Fibroblast of skin of left quadriceps (primary cell): ENCODE results near the gene NPAS3.
A peak's percentile ranks its signal among the peaks of the same experiment; 100 is the strongest.

Experiments used
- DNase-seq, 2 experiments: peaks; one replicate each; pipeline ENCODE4 v3.0.0-alpha.2; 2013; ENCODE audit warnings: low read depth in 2 of 2

Gene NPAS3

DNA sequence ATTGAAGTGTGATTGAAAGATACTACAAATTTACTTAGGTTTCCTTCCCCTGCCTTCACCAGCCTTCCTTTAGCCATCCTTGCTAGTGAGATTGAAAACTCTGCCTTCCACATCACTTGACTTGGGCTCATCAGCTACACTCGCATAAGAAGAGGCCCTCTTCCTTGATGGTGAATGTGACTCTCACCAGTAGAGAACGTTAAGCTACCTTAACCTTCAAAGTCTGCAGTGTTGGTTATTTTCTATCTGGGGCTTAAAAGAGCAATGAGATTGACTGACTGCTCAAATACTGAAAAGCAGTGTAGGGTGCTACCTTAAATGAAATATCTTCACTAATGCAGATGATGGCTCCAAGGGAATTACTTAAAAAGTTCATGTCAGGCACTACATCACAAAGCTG is 740.3 kb downstream of the NPAS3 start:
- no peak for DNase-seq

DNA sequence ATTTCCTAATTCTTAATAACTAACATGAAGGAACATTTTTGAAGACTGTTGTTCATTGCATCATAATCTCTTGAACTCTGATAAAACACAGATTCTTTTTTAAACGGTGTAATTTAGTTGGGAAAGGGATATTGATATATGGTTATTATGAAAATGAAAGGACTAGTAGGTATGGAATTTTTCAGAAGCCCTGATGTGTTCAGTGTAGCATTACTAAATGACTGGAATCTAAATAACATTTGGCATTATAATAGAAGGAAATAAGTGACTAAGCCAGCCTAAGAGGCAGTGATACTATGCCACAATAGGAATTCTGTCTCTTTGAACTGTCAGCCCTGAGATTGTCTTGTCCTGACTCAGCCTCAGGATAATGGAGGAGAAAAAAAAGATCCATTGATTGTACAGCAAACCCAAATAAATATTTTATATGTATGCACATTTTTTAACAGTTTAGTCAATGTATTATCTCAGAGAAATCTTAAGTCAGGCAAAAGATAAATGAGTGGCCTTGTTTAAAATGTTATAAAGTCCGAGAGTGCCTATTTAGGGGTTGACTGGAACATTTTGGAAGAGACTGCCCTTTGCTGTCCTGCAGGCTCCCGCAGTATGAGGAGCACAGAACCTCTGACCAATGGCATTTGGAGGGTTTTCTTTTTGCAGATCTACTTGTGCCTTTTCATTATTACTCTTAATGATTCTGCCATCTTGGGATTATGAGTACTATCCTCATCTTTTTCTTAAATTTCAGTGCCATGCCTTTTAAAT is 741.0 kb downstream of the NPAS3 start:
- DNase-seq, result peak; percentile 54 to 58

DNA sequence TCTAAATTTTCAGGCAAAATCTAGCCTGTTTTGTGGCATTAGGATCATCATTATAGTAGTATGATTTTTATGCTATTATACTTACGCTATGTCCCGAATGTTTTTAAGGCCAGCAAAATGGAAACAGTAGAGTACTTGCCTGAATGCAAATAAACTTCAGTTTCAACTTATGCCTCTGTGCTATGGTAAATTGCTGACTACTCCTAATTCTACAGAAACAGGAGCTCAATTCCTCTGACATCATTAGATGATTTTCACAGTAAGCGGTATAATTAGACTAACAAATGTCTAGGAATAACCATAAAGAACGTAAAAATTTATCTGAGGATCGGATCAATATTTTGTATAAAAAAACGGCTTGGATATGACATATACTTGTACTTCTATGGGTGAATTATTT is 742.2 kb downstream of the NPAS3 start:
- no peak for DNase-seq

DNA sequence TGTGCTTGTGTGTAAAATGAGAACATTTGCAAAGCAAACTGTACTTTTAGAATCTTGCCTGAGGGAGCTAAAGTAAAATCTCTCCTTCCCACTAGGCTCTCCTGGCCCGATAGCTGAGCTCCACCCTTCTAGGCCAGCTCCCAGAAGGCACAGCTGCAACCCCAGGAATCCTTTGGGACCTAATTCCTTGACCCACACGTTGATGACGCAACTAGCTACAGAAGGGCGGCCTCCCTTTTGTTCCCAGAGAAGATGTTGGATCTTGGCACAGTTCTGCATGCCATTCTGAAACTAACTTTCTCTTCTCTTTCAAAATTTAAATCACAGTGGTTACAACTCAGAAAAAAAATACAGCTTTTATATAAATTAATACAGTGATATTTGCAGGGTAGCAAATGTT is 744.1 kb downstream of the NPAS3 start:
- DNase-seq, result peak; percentile 45 to 46

DNA sequence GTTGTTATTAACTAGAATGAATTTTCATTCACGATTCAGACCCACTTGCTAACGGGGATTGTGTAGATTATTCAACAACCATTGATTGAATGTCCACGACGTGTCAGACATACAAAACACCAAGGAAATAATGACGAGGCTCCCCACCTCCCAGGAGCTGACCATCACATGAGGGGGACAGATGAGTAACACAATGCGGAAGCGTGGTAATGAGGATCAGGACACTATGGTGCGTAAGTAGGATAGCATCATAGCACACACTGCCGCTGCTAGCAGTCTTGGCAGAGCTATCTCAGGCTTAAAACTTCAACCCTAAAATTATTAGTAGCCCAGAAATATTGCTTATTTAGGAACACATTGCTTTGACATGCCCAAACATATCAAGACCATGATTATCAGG is 746.3 kb downstream of the NPAS3 start:
- no peak for DNase-seq

DNA sequence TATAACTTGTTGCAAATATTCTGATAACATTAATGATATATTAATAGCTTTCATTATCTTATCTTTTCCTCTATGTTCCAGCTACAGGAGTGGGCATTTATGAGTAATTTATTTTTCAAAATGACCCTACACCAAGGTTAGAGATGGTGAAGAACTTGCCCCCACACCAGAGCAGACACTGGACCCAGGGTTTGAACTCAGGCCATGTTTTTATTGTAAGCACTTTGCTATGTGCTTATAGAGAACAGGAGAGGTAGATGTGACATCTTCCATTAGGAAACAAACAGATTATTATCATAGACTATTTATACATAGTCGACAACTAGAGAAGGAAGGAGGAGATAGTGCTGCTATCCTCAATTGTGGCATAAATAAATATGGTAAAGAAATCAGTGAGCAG is 747.0 kb downstream of the NPAS3 start:
- no peak for DNase-seq

DNA sequence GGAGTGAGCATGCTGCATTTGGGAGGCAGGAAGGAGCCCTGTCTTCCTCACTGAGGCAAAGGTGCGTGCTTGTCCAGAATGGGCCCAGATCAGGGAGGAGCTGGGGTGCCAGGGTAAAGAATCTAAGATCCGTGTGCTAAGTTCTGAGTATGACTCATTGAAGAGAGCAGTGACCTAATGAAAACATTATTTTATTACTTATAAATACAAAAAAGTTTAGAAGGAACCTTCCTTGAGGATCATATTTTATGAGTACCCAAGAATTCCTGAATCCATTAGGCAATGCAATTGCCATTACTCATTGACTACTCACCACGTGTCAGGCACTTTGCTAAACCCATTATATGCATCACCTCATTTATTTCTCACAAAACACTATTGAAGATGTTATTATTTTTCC is 747.5 kb downstream of the NPAS3 start:
- peak; percentile 70 to 75 for DNase-seq

DNA sequence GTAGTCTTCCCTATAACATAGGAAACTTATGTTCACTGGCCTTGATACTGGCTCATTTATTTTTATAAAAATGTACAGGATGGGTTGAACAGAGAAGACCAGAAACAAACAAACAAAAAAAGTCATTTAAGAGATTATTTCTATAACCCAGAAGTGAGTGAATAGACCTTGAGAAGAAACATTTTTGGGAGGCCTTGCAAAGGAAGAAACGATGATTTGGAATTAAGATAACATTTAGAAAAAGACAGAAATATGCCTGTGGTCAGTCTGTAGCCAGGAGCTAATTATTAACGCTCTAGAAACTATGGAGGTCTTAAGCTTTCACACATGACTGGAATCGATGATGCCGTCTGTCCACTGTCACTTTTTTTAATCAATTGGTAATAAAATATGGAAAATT is 748.2 kb downstream of the NPAS3 start:
- no peak for DNase-seq

DNA sequence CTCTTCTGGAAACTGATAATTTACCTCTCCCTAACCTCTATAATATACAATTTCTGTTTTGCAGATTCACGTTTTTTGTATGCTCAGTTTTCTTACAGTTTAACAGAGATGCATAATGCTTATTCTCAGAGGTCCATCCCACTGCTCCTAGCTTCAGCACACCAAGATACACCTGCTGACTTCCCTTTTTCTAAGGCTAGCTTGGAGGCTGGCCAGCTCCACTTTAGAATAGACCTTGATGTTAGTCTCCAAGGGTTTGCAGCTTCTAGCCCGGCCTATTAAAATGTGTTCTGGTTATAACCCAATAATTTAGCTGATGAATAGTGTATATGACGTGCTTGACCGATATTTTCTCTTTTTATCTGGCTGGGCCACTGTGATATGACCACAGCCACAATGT is 751.0 kb downstream of the NPAS3 start:
- no peak for DNase-seq

DNA sequence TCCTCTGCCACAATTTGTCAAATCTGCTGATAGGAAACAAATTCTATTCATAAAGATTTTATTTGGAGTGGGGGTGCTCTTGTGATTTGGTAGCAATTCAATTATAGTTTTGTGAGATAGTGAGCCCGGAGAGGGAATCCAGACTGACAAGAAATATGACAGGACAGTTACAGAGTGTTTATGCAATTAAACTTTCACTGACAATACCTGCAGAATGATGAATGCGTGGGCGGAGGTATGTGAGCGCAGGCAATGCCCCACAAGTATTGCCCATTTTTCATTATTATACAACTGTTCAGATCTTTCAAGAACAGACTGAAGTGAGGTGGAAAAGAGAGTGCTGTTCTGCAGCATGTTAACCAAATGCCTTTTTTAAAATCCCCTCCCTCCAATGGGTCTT is 753.2 kb downstream of the NPAS3 start:
- DNase-seq, result no peak

DNA sequence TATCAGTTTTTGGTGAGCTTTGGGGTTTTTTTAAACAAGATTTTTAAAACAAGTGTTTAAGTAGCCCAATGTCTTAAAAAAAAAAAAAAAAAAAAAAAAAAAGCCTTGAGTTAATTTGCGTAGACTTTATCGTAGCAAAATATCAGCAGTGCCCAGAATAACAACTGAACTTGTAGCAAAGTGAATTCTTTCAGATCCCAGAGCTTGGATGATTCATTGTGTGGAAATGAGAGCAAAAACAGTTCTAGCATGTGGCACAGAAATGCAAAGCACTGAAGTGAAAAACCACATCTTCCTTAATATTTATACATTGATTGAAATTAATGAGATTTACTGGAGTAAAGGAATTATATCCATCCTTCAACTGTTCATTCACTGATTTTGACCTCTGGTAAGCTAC is 754.1 kb downstream of the NPAS3 start:
- peak; percentile 74 to 77 for DNase-seq

DNA sequence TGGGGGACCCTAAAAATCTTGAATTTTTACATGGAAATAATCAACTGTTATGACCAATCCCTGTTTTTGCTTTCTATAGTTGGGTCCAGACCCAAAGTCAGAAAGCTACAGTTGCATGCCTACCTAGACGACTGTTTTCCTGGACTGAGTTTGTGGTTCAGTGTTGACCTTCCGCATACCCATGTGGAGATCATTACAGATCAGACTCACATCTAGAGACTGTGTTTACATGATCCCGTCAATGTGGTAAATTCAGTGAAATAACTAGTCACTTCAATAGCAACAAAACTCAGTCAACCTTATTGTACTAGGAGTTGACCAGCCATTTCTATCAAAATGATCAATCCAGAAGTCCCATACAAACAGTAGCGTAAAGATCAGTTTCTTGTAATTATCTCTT is 754.6 kb downstream of the NPAS3 start:
- peak; percentile 63 to 65 for DNase-seq

DNA sequence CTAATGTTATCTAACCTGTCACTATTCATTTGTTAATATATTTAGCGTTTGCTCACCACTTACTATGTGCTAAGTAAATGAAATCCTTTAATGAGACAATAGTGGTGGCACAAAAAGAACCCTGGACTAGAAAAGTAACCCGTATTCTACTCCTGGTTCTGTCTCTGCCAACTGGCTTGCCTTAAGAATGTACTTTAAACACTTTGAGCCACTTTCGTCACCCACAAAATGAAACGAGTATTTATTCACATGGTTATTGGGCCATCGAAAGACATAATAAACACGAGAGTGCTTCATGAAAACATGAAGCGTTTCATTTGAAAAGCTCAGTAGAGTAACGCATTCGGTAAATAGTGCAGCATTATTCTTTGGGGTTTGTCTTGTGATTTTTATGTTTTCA is 757.5 kb downstream of the NPAS3 start:
- no peak for DNase-seq

DNA sequence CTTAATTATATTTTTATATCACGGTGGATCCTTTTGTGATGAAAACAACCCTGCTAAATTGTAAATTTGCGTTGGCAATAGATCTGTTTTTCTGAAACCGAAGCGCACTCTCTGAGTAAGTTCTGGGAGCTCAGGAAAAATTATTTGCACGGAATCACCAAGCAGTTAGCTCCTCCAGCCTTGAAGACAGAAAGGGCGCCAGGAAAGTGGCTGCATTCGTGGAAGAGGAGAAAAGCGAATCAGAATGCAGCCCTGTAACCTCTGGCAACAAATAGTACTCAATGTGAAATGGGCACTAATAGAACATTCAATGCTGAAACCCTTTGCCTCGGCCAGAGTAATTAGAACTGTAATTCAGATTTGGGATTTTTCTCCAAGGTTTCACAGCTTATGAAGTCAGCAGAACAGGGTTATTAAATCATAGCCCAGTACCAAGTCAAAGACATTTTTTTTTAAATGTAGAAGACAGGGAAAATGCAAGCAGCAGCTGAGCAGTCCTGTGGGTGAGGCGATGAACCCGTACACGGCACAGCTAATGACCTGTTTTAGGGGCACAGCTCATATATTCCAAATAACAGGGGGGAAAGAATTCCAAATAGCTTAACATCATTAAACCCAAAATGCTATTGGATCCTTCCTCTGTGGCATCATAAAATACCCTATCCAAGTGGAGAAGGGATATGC is 760.8 kb downstream of the NPAS3 start:
- DNase-seq, result no peak

DNA sequence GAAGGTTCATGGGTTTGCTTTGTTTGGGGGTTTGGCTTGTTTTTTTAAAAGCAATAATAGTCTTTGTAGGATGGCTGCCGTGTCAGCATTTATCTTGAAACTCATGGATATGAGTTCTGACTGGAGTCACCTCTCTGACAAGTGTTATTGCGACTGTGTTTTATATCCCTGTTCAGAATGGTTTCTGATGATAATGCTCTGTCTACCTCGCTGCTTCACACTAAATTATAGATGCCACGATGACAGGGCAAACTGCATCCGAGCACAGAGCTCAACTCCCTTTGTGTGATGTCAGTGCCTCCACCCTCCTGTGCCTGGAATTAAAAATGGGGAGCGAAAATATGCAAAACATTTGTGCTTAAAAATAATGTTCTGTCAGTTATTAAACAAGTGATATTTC is 761.4 kb downstream of the NPAS3 start:
- DNase-seq, result no peak

DNA sequence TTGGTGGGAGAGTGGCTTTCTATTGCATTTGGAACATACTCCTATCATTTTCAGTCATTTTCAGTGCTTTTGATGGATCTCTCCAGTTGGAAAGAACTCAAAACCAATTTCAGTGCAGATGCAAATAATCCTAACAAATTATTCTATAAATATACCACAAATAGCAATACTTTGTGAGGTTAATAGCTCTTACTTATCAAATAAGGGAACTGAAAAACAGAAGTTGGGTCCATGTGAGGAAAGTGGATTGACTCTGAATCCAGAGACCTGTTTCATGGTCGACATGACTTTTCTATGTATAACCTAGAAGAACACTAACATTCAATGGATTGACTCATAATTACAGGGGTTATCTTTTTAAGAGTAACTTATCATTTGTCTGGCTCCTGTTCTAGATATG is 763.6 kb downstream of the NPAS3 start:
- DNase-seq, result no peak

DNA sequence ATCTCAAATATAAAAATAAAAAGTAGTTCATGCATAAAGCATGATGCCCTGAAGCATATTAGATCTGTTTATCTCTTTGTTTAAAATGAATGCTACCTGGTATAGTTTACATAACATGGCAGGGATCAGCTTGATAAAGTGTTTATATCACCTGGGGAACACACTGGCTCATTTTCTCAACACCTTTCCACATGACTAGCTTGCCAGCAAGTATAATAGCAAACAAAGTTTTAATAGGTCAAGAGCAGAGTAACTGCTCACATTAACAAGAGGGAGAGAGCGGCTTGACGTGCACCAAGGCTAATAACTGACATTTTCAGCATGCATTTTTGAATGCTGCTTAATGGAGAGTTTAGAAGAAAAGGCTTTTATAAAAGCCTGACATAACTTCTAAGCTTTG is 765.8 kb downstream of the NPAS3 start:
- no peak for DNase-seq

DNA sequence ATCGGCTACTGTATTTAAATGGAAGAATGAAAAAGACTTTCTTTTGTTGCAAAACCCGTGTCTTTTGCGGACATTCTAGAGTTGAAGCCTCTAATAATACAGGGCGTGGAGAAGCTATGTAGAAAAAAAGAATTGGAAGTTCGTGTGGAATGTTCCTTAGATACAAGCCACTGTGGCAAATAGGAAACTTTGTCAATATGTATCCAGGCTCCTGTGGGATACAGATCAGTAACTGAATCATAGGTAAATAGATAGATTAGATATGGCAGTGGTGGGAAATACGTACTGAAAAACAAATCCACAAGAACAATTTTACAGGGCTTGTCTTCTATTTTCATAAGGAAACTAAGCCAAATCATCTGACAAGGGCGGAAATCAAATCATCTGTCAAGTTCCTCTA is 766.8 kb downstream of the NPAS3 start:
- no peak for DNase-seq

DNA sequence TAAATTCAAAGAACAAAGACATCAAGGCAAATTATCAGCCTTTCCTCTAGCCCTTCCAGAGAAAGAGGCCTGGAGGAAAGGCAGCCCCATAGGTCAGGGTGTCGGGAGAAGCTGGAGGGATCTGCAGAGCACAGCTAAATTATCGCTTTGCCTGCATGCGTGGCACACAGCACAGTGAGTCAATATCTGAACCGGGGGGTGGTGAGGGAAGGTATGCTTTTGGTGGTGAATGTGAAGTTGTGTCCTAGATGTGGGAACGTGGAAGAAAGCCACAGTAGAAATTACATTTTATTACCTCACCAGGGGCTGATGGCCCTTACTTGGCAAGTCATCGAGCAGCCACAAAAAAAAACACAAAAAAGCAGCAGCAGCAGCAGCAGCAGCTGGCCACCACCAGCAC is 769.0 kb downstream of the NPAS3 start:
- DNase-seq, result no peak

DNA sequence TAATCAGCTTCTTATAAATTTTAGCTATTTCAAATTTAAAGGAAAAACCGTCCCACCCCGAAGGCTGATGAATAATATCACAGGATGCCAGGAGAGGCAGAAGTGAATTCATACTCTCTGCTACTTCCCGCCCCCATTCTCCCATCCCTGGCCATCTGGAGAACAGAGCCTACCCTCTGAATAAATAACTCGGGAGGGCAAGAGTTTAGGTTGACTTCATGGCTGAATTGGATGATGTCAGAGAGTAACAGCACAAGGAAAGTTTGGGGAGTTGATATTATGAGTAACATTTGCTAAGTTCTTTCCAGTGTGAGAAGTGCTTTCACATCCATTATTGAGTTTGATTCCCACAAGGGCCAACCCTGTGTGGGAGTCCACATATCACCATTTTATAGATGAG is 770.6 kb downstream of the NPAS3 start:
- DNase-seq, result peak in 1 of 2 experiments; percentile 4

DNA sequence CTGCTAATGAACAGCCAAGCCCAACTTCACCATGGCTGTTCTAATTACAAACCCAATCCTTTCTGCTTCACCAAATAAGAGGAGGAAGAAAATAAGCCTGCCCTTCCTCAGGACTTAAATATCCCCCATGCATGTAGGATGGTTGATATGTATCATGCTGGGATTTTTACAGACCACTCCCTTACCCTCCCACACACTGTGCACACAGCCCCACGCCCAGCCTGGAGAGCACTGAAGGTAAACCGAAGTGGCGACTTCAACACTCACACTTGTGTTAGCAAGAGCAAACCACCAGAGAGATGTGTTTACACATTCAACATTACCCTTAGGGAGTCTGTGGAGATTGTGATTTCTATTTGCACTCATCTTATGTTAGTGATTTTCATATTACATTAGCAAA is 771.0 kb downstream of the NPAS3 start:
- no peak for DNase-seq

DNA sequence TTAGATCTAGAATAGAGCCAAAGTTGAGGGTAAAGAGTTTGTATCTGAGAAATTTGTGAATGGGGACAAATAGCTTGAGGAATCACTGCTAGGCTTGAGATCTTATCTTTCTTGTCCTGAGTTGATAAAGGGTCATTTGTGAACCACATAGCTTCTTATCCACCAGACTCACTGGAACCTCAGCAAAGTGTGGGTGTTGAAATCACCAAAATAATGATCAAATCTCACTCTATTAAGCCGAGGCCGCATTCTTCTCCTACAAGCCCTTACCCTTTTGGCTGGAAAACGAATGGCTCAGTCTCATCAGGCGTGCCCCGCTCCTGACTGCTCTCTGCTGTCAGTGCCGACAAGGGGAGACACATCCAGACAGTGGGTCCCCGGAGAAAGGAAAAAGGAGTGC is 771.6 kb downstream of the NPAS3 start:
- no peak for DNase-seq

DNA sequence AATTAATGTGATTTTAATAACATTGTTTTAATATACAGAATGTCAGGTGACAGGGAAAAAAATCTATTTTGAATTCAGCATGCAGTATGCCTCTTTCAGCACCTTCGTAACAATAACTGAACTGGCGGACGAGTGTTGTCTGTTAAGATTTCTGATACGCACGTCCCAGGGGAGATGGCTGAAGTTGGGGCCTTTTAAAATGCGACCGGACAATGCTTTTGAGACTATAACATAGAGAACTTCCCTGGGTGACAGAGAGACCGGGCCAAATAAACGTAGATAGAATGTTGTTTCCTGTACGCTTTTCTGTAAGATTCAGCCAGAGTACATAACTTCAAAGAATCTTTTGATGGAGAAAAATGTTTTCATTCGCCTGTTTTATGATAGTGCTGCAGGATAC is 772.5 kb downstream of the NPAS3 start:
- no peak for DNase-seq

DNA sequence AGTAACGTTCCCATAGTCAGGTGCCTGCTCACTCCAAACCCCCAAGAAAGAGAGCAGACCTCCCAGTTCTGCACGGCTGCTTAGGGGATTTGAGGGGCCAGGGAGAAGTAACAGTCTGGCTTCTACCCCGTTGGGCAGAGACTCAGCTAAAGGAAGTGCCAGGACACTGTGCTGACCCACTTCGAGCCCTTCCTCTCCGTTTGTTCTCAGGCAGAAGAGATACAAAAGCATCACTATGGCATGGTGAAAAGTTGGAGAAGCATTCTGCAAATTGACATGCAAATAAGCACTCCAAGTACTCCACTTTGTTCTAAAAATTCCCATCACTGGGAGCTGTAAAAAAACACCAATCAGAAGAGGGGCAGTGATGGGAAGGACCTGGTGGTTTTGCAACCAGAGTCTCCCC is 773.1 kb downstream of the NPAS3 start:
- DNase-seq, result no peak
